Panc1 (cell line): ENCODE results near the gene EIF2B1.

Experiments used
- CTCF ChIP-seq: fragments of 450-650 bp; IDR thresholded peaks from 2 replicates; pipeline ENCODE4 v1.5.1; 2017; ENCODE audit warnings: mild to moderate bottlenecking
- POLR2AphosphoS5 ChIP-seq: IDR thresholded peaks from 2 replicates; pipeline ENCODE4 v1.6.1; 2012; ENCODE audit warnings: mild to moderate bottlenecking, low read depth, low read length, moderate library complexity
- TCF7L2 ChIP-seq: IDR thresholded peaks from 2 replicates; pipeline ENCODE4 v1.6.1; 2011; ENCODE audit warnings: mild to moderate bottlenecking, low read depth, low read length, inconsistent platforms

- TF ChIP-seq CTCF = no peak
- no peak for TF ChIP-seq POLR2AphosphoS5
- TF ChIP-seq TCF7L2 = no peak
Measured at GRCh38 chr12:123657211-123657610, 23.7 kb upstream of the EIF2B1 start.
